EH (cell line): ENCODE measurements around the gene MYO1D.
A peak's percentile ranks its signal among the peaks of the same experiment; 100 is the strongest.
"Not testable (repeated sequence)": the region's sequence is repeated elsewhere in the genome, so short reads cannot be mapped to it uniquely, and the experiment has no call there.

Experiments used
- DNase-seq: peaks from one replicate; pipeline ENCODE4 v3.0.0-alpha.2; 2015; ENCODE audit warnings: low read depth

MYO1D gene

GRCh38 chr17:32731556-32732295 is 145.2 kb downstream of the MYO1D start:
- no peak for DNase-seq

GRCh38 chr17:32727681-32728080 is 149.2 kb downstream of the MYO1D start:
- DNase-seq, result no peak

- no peak for DNase-seq
These were observed 151.2 kb downstream of the MYO1D start for GRCh38 chr17:32725697-32726096.

- no peak for DNase-seq
These were observed 153.5 kb downstream of the MYO1D start for GRCh38 chr17:32723310-32723955.

GRCh38 chr17:32722733-32723132 is 154.2 kb downstream of the MYO1D start:
- DNase-seq, result no peak

GRCh38 chr17:32720671-32721070 is 156.3 kb downstream of the MYO1D start:
- no peak for DNase-seq

- DNase-seq, result no peak
These were observed 157.2 kb downstream of the MYO1D start for GRCh38 chr17:32719689-32720088.

- DNase-seq, result not testable (repeated sequence)
These were observed 162.0 kb downstream of the MYO1D start for GRCh38 chr17:32714922-32715321.

- not testable (repeated sequence) for DNase-seq
These were observed 162.7 kb downstream of the MYO1D start for GRCh38 chr17:32714206-32714605.

GRCh38 chr17:32713081-32713480 is 163.8 kb downstream of the MYO1D start:
- no peak for DNase-seq

GRCh38 chr17:32709562-32709961 is 167.4 kb downstream of the MYO1D start:
- no peak for DNase-seq

- DNase-seq, result no peak
These were observed 175.1 kb downstream of the MYO1D start for GRCh38 chr17:32701871-32702270.

GRCh38 chr17:32699247-32699646 is 177.7 kb downstream of the MYO1D start:
- no peak for DNase-seq

GRCh38 chr17:32697728-32698625 is 178.9 kb downstream of the MYO1D start:
- DNase-seq, result no peak

GRCh38 chr17:32696426-32696825 is 180.5 kb downstream of the MYO1D start:
- no peak for DNase-seq

GRCh38 chr17:32695864-32696263 is 181.1 kb downstream of the MYO1D start:
- no peak for DNase-seq

GRCh38 chr17:32693194-32693897 is 183.6 kb downstream of the MYO1D start:
- no peak for DNase-seq

- DNase-seq, result no peak
These were observed 184.7 kb downstream of the MYO1D start for GRCh38 chr17:32692179-32692578.

- peak; percentile 7 for DNase-seq
These were observed 187.6 kb downstream of the MYO1D start for GRCh38 chr17:32689348-32689747.

GRCh38 chr17:32688221-32688620 is 188.7 kb downstream of the MYO1D start:
- no peak for DNase-seq

GRCh38 chr17:32684087-32684958 is 192.6 kb downstream of the MYO1D start:
- DNase-seq, result no peak
